ENCODE data around the gene TRUB2.
"Not testable (repeated sequence)": the region's sequence is repeated elsewhere in the genome, so short reads cannot be mapped to it uniquely, and the experiment has no call there.

Gene TRUB2

GRCh38 chr9:128339761-128340690, 17.8 kb upstream of the TRUB2 start, which contains the start of gene SLC27A4:
TSS of gene SLC27A4 (plus strand) at chr9:128340527. CDS start at chr9:128343133, 2,606 bp downstream.
- H3K9me3 ChIP-seq: no peaks in the 10 kb centered on the region
- TF ChIP-seq CTCF (IDR thresholded peaks at IDR 0.05): no peak
- peaks cover 20% of the 10 kb centered on the region in 2 experiments for H3K4me1 ChIP-seq (ENCODE audit: control insufficient read depth in 1 of 2, insufficient read depth in 1 of 2, low read depth in 1 of 2, low read length in 1 of 2)
- H3K4me3 ChIP-seq (ENCODE audit: low read depth in 1 of 2, low read length in 1 of 2): peak within 1 kb of the TSS; percentile 68 to 75
- peak within 1 kb of the TSS; percentile 63 for H3K27ac ChIP-seq
- H3K36me3 ChIP-seq: peaks cover 3% of the 10 kb centered on the region
- H3K27me3 ChIP-seq: no peaks in the 10 kb centered on the region

- H3K4me1 ChIP-seq (ENCODE audit: control insufficient read depth in 1 of 2, insufficient read depth in 1 of 2, low read depth in 1 of 2, low read length in 1 of 2): peaks cover 20% of the 10 kb centered on the region in 2 experiments
- H3K4me3 ChIP-seq (ENCODE audit: low read depth in 1 of 2, low read length in 1 of 2); H3K9me3 ChIP-seq; H3K27me3 ChIP-seq; H3K36me3 ChIP-seq: not testable (repeated sequence)
- peak overlapping the region; percentile 63 for H3K27ac ChIP-seq
Measured at GRCh38 chr9:128338852-128339614, 16.8 kb upstream of the TRUB2 start.

GRCh38 chr9:128337936-128338335, 15.7 kb upstream of the TRUB2 start:
- Histone ChIP-seq H3K4me1 (ENCODE audit: control insufficient read depth in 1 of 2, insufficient read depth in 1 of 2, low read depth in 1 of 2, low read length in 1 of 2) (peaks cover 20% of the 10 kb centered on the region in 2 experiments), H3K27ac (no peak overlapping the region), H3K4me3 (ENCODE audit: low read depth in 1 of 2, low read length in 1 of 2) (no peak overlapping the region), H3K9me3 (no peaks in the 10 kb centered on the region), H3K27me3 (no peaks in the 10 kb centered on the region), H3K36me3 (no peaks in the 10 kb centered on the region)
- no peak for TF ChIP-seq CTCF (IDR thresholded peaks at IDR 0.05)

GRCh38 chr9:128335914-128336313, 13.7 kb upstream of the TRUB2 start:
- Histone ChIP-seq H3K9me3 (no peaks in the 10 kb centered on the region), H3K4me1 (ENCODE audit: control insufficient read depth in 1 of 2, insufficient read depth in 1 of 2, low read depth in 1 of 2, low read length in 1 of 2) (peaks cover 12 to 13% of the 10 kb centered on the region in 2 experiments), H3K27me3 (no peaks in the 10 kb centered on the region), H3K36me3 (no peaks in the 10 kb centered on the region), H3K4me3 (ENCODE audit: low read depth in 1 of 2, low read length in 1 of 2) (no peak overlapping the region), H3K27ac (no peak overlapping the region)
- no peak for TF ChIP-seq CTCF (IDR thresholded peaks at IDR 0.05)

- H3K4me1 ChIP-seq (ENCODE audit: control insufficient read depth in 1 of 2, insufficient read depth in 1 of 2, low read depth in 1 of 2, low read length in 1 of 2): peaks cover 7 to 10% of the 10 kb centered on the region in 2 experiments
- no peak for TF ChIP-seq CTCF (IDR thresholded peaks at IDR 0.05)
Measured at GRCh38 chr9:128335161-128335560, 12.9 kb upstream of the TRUB2 start.

More at GRCh38 chr9:128335161-128335560, 12.9 kb upstream of the TRUB2 start:
- no peaks in the 10 kb centered on the region for H3K9me3 ChIP-seq
- no peaks in the 10 kb centered on the region for H3K36me3 ChIP-seq
- H3K4me3 ChIP-seq (ENCODE audit: low read depth in 1 of 2, low read length in 1 of 2): no peak overlapping the region
- H3K27ac ChIP-seq: no peak overlapping the region
- no peaks in the 10 kb centered on the region for H3K27me3 ChIP-seq
